IPS-11a (cell line): ENCODE results near the gene PKD1L1.
"Not testable (repeated sequence)": the region's sequence is repeated elsewhere in the genome, so short reads cannot be mapped to it uniquely, and the experiment has no call there.

Experiments used
- H3K4me3 ChIP-seq: one replicate; pipeline ENCODE4 v1.5.1; 2013; ENCODE audit warnings: low read depth, low read length, control low read depth

PKD1L1 gene

DNA sequence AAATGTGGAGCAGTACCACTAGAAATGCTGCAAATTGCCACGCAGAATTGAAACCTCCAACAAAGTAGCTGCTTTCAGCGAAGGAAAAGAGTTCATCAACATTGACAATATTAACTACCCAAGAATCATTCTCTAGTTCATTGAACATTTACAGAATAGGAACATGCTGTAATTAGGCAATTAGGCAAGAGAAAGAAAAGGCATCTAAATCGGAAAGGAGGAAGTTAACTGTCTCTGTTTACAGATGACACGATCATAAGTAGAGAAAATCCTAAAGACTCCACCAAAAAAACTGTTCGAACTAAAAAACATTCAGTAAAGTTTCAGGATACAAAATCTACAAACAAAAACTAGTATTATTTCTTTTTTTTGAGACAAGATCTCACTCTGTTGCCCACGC lies 8.9 kb upstream of the PKD1L1 start:
- no peak overlapping the region for H3K4me3 ChIP-seq

DNA sequence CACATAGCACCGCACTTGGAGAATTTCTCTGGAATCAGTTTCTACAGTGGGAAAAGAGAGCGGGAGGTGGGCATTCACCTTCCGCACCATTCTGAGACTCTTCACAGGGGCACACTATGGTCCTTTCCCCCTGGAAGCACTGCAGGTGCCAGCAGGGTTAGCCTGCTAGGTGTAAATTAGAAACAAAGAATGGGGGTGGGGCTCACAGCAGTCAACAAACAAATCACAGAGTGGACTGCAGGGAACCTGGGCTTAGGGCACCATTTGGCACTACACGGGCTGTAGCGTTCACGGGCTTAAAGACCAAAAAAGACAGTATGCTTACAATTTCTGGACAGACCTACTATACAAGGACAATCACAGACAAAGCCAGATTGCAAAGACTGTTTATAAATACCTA lies 8.0 kb upstream of the PKD1L1 start:
- H3K4me3 ChIP-seq, result no peak overlapping the region

DNA sequence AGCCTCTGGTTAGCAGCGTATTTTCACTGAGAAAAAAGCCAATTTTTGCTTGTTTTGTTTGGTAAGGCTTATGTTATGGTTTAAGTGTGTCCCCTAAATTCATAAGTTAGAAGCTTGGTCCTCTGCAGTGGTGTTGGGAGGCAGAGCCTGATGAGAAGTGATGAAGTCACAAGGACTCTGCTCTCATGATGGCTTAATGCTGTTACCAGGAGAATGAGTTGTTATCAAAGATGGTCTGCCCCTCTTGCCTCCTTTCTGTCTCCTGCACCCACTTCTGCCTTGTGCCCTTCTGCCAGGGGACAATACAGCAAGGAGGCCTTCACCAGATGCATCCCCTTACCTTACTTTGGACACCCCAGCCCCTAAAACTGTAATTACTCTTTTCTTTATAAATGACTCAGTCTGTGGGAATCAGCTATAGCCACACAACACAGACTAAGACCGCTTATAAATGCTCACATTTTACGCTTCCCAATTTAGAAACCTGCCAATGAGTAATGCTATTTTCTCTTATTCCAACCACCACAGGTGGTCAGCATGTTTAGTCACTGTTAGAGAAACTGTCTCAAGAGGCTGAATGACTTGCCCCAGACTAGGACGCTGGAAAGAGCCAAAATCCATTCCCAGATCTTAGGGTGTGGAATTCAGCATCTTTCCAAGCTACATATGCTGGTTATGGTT lies 6.1 kb upstream of the PKD1L1 start:
- H3K4me3 ChIP-seq, result no peak overlapping the region

DNA sequence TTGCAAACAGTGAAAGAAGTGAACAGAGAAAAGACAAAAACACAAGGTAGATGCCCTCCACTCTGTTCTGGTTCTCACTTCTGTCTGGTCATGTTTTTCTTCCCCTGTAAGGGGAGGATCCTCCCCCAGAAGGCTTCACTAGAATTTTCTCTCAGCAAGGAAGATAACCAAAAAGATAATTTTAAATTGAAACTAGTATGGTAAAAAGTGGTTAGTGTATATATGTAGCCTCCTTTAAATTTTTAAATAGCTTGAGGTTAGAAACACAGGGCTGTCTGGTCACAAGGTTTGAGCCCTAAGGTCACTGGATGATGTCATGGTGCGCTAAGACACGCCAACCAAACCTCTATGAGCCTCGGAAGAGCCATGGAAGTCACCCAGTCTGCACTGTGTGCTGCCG lies 5.6 kb upstream of the PKD1L1 start:
- H3K4me3 ChIP-seq, result no peak overlapping the region

DNA sequence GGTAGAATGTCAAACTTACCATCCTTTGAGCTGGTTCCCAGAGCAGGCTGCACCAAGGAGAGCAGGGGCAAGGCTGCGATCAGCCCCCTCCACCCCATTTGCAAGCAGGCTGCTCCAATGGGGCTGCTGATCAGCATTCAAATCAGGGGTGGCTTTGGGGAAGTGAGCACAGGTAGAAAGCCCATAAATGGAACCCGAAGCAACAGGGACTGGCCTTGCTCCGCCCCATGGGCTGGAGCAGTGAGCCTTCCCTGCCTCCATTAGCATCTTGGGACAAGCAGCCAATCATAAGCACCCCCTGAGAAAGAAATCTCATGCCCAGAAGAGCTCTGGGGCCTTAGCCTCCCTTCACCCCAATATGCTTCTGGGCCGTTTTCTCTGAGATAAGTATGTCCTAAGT lies 4.0 kb upstream of the PKD1L1 start:
- no peak overlapping the region for H3K4me3 ChIP-seq

DNA sequence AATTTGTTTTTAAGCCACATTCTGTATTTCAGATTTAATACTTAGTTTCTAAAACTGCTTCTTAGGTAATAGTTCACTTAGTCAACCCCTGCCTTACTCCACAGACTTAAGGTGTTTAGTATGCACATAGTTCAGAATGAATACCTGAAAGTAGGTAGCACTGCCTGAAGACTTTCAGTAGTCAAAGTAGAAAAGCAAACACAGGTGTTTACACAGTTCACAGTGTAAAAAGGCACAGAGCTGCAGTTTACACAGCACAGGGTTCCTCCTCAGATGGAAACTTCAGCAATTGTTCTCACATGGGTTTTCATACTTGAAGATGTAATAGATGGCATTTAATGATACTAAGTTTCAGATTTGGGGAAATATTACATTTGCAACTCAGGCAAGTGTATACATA lies 3.1 kb upstream of the PKD1L1 start:
- no peak overlapping the region for H3K4me3 ChIP-seq

DNA sequence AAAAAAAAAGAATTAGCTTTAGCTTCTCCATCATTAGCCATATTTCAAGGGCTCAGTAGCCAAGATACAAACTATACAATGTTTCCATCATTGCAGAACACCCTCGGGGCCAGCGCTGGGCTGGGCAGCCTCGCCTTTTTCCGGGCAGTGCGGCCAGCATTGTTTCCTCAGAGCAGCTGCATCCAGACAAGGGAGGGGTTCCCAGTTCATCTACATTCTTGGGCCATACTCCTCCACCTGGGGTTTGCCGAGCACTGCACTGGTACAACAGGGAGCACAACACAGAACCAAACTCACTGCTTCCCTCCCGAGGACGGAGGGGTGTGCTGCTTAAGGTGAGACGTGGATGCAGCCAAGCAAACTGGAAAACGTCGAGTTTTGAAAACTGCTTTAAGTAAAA lies 2.4 kb upstream of the PKD1L1 start:
- no peak overlapping the region for H3K4me3 ChIP-seq

DNA sequence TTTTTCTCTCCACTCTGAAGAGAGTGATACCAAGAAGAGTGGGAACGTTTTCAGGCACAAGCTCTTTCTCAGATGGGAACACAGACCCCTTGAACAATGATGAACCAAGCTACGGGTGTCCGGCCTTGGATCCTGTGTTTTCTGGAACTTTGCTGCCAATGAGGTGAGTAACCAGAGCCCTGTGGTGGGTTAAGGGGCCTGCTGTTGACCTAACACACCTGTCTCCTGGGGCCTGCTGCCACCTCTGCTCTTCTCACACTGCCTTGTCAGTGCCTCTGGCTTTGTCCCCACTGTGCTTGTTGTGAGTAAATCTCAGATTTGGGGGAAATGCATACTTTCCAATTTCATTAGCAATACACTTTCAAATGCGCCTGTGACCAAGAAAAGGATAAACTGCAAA lies 1.4 kb upstream of the PKD1L1 start:
- no peak overlapping the region for H3K4me3 ChIP-seq

DNA sequence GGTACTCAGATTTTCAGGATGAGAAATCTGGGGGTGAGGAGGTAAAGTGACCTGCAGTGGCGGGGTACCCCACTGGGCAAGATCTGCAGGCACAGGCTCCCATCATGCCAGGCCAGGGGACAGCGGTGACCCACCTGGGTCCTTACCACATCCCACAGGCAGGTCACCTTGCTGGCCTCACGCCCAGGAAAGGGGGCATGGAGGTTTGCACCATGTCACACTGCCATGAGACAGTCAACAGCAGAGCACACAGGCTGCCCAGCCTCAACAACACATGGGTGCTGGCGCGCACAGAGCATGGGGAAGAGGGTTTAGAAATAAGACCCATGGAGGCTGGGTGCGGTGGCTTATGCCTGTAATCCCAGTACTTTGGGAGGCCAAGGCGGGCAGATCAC lies 914 bp downstream of the PKD1L1 start:
- no peak overlapping the region for H3K4me3 ChIP-seq

DNA sequence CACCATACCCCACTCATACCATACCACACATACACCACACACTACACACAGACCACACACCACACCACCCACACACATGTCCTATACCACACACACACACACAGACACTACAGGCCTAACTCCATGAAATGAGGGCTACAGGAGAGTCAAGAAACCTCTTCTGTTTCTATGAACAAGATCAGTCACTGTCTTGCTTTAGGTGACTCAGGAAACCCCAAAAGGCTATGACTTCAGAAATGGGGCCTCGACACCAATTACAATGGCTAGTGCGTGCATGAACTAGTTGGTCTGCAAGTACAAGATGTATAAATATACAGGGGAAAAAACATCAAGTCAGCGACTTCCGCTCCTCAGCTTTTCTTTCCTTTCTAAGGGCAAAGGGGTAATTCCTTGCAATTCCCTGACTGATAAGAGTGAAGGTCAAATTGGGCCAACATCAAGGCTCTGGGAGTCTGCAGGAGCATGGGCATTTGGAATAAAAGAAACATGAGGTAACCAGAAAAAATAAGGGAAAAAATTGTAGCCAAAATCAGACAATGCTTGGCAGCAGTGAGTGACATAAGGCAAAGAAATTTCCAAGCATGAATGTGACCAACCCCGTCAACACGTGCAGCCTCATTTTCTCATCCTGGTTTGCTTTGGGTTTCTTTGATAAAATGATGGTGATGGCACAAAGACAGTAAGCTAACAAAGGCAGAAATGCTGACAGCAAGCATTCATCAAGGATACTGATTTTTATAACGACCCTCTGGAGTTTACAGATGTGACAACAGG lies 1.5 kb downstream of the PKD1L1 start:
- H3K4me3 ChIP-seq, result no peak overlapping the region

DNA sequence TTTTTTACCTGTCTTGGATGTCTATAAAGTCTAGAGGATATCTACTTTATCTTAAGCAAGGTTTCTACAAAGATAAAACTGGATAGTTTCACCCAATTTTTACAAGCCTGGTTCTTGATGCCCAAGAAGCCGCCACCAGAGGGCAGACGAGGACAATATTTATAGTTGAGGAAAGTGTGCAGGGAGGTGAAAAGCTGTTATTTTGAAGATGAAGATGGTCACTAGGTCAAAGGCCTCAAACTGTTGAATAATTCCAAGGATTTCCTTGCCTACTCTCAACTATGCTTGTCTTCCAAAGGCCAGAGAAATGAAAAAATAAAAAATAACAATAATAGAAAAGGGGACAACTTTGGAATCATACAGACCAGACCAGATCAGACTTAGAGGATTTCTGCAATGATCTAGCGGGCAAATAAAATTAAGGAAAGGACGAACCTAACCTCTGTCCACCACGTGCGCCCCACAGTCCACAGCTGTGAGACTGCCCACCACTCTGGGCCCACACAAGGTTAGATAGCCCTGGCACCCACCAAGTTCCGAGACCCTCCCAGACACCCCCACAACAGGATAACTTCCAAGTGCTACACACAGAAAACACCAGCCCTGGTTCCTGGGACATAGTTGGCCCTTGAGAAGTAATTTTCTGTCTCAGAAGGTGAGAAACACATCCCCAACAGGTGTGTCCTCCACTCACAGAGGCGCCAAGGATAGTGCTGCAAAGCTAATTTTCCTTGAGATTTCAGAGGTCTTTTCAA lies 2.8 kb downstream of the PKD1L1 start:
- no peak overlapping the region for H3K4me3 ChIP-seq

DNA sequence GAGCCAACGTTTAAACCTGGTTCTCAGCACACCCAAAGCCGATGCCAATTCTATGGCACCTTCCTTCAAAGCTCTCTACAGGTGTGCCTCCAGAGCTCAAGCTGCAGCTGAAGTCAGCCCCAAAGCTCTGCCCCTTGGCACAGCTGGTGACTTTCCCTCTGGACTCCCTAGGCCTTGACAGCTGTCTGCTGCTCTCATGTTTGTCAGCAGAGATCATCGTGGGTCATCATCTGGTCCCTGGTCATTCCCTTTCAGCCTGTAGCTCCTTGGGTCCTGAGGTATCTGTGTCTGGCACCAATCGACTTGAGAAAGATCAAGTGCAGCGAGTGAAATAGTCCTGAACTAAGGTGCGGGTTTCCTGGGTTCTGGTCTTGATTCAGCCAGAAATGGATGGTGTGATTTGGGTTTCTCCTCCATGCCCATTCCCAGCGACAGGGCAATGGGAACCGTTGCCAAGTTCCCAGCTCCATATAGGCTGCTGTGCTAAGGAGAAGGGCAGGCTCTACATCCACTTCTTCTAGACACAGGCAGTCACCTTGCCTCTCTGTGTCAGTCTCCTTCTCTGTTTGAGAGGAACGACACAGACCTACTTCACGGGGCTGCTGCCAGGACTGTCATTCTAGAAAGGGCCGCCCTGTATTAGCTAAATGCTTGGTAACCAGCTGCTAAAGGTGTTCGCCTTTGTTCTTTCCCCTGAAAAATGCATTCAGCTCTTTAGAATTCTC lies 3.6 kb downstream of the PKD1L1 start:
- H3K4me3 ChIP-seq, result no peak overlapping the region

DNA sequence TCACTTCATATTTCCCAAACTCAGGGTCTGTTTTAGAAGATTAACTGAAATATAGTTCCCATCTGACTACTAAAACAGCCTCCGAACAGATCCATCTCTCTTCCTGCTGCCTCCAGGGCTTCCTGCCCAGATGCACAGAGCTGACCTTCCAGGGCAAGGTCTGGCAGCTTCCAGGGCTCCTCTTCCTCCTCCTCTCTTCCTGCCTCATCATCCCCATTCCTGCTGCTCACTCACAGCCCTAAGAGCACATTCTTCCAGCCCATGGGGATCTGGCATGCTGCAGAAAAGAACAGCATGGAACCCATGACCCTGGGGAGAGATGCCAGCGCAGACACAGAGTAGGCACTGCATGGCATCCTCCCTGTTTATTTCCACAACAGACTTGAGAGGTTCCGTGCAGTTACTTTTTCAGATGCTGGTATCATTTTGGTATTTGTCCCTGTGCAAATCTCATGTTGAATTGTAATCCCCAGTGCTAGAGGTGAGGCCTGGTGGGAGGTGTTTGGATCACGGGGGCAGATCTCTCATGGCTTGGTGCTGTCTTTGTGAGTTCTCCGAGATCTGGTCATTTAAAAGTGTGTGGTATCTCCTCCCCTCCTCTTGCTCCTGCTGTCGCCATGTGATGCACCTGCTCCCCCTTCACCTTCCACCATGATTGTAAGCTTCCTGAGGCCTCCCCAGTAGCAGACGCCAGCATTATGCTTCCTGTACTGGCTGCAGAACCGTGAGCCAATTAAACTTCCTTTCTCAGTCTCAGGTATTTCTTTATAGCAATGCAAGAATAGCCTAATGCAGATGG lies 4.4 kb downstream of the PKD1L1 start:
- no peak overlapping the region for H3K4me3 ChIP-seq

DNA sequence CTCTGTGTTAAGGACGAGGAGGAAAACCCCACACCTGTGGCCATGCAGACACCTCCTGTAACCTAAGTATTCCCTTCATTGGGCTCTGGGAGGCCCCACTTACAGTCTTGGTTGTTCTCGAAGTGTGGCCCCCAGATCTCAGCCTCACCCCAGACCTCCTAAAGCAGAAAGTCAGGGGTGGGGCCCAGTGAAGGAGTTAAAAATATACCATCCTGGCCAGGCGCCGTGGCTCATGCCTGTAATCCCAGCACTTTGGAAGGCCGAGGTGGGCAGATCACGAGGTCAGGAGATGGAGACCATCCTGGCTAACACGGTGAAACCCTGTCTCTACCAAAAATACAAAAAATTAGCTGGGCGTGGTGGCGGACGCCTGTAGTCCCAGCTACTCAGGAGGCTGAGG lies 5.6 kb downstream of the PKD1L1 start:
- not testable (repeated sequence) for H3K4me3 ChIP-seq

DNA sequence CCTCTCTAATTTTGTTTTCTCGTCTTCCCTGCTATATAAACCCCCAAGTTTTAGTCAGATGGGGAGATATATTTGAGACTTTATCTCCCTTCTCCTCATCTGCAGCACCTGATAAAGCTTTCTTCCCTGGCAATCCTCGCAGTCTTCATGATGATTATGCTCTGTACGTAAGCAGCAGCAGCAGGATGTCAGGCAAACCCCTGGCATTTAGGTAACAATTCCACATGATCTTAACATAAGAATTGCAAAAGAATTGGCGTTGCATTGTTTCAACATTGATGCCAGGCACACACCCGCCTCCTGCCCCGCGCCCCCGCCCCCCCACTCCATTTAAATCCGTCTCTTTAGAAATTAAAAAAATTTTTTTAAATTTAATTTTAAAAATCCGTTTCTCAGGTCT lies 6.1 kb downstream of the PKD1L1 start:
- H3K4me3 ChIP-seq, result no peak overlapping the region

DNA sequence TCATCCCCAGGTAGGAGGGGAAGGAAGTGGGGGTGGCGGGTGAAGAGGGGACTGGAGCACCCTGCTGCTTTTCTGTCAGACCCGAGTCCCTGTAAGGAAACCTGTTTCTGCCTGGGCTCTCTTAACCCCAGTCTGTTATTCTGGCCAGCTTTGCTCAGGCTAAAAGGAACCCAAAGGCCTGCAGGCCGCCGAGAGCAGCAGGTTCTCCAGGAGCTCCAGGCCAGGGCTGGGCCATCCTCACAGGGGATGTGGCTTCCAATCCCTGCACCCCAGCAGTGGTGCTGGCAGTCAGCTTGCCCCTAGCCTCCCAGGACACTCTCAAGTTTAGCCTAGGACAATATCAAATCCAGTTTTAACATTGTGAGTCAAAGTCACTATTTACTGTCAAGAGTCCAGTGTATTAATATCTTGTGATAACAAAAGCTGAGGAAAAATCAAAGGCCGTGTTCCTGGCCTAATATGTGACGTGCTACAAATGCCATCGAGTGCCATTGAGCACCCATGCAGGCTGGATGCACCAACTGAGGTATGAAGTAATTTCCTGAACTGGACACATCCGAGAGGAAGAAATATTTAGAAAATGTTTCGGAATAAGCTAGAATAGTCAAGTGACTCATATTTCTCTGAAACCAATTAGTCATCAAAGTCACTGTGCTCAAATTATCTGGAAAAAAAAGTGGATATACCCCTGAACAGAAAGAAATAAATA lies 7.0 kb downstream of the PKD1L1 start:
- H3K4me3 ChIP-seq, result no peak overlapping the region

DNA sequence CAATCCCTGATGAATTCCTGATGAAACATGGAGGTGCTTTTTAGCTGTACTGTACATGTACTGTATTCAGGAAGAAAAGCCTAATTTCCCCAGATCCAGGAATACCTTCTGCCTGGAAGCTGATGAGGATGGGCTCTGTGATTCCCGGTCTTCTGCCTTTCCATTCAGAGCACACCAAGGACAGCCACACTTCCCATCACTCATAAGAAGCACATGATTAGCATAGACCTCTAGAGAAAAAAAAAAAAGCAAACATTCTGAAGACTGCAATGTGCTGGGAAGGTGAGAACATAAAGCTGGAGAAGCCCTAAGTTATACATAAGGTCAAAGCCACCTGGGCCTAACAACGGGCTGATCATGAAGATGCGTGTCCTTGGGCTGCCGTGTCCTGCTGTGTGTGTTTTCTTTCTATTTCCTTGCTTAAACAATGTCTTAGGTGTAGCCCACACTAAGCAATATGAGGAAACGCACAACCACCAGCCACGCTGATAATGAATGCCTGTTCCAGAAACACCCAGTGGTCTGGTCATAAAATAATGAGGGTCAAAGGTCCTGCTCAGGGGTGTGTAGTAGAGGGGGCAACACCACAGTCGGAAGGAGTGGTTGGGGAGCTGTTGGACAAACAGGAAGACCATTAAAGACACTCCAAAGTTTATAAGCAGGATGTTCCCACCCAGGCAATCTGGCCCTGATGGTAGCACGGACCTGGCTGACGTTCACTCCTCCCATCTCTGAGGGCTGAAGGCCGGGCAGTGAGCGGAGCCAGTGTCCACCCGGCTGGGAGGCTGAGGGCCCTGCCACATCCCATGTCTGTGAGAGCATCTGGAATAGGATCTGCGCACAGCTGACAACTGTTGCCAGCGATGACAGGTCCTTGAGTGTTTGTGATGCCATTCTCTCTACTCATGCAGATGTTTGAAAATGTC lies 7.9 kb downstream of the PKD1L1 start:
- H3K4me3 ChIP-seq, result no peak overlapping the region

DNA sequence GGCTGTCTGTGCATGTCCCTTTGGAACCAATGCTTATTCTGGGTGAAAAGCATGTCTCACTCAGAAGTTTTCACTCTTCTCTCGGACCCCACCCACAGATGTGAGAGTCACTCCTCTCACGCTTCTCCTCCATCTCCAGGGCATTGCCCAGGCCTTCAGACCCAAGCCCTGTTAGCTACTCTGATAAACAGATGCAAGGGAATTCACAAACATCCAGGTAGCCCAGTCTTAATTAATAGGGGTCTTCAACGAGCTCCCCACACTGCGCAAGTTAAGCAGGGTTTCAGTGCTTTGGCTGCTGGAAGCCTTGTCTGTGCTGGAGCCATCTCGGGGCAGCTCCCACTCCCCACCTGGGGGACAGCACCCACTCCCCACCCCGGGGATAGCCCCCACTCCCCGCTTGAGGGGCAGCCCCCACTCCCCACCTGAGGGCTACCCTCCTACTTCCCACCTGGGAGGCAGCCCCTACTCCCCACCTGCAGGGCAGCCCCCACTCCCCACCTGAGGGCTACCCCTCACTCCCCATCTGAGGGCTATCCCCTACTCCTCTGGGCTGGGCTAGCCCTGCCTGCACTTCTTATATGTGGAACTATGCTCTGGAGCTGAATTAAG lies 8.7 kb downstream of the PKD1L1 start:
- no peak overlapping the region for H3K4me3 ChIP-seq
